GM23338 (cell line): Measurements from ENCODE around the gene AGR2. TPM values are rescaled to one million over a fixed set of nuclear protein-coding genes. Genes with fewer than 3 reads are reported as not detected.

ENCODE experiments used
- ATAC-seq: fragments of 200-7000 bp; cut with Tn5 transposase; 3 replicates; pipeline ENCODE4 v1.9.1; 2020
- DNase-seq: peaks from one replicate; pipeline ENCODE4 v3.0.0-alpha.2; 2015; ENCODE audit warnings: low spot score
- H2AFZ ChIP-seq: fragments of 200-600 bp; sonication (generic); 2 replicates; pipeline ENCODE4 v1.8.0; 2016; ENCODE audit warnings: antibody characterized with exemption, mild to moderate bottlenecking, moderate library complexity
- H3F3A ChIP-seq: fragments of 200-600 bp; sonication (generic); replicated peaks from 2 replicates; pipeline ENCODE4 v1.8.0; 2017; ENCODE audit warnings: antibody characterized with exemption, mixed run types, low read depth
- H3K27ac ChIP-seq: fragments of 200-600 bp; sonication (generic); 2 replicates; pipeline ENCODE4 v1.6.1; 2016; ENCODE audit warnings: low read depth
- H3K27me3 ChIP-seq: fragments of 200-600 bp; sonication (generic); 2 replicates; pipeline ENCODE4 v1.8.0; 2016; ENCODE audit warnings: mild to moderate bottlenecking, mixed run types, moderate library complexity; ENCODE audit not compliant: insufficient read depth
- H3K36me3 ChIP-seq: fragments of 200-600 bp; sonication (generic); 2 replicates; pipeline ENCODE4 v1.8.0; 2016; ENCODE audit warnings: mild to moderate bottlenecking; ENCODE audit not compliant: insufficient read depth
- H3K4me1 ChIP-seq: fragments of 200-600 bp; sonication (generic); 2 replicates; pipeline ENCODE4 v1.8.0; 2016; ENCODE audit warnings: mild to moderate bottlenecking, moderate library complexity; ENCODE audit not compliant: insufficient read depth
- H3K4me2 ChIP-seq: fragments of 200-600 bp; sonication (generic); 2 replicates; pipeline ENCODE4 v1.7.1; 2017; ENCODE audit warnings: mixed run types
- H3K4me3 ChIP-seq: fragments of 200-600 bp; sonication (generic); 2 replicates; pipeline ENCODE4 v1.6.1; 2016; ENCODE audit warnings: mixed run types
- H3K79me2 ChIP-seq: fragments of 200-600 bp; sonication (generic); replicated peaks from 2 replicates; pipeline ENCODE4 v1.8.0; 2017; ENCODE audit warnings: mild to moderate bottlenecking; ENCODE audit not compliant: insufficient read depth
- H3K9me2 ChIP-seq: fragments of 200-600 bp; sonication (generic); 2 replicates; pipeline ENCODE4 v1.8.0; 2017; ENCODE audit not compliant: insufficient read depth
- H4K20me1 ChIP-seq: fragments of 200-600 bp; sonication (generic); replicated peaks from 2 replicates; pipeline ENCODE4 v1.8.0; 2017; ENCODE audit warnings: mild to moderate bottlenecking; ENCODE audit not compliant: insufficient read depth
- H3K27ac Mint-ChIP-seq: 2 replicates; pipeline ENCODE4 v1.8.0; 2020; ENCODE audit warnings: inconsistent platforms, mild to moderate bottlenecking, moderate library complexity, mixed read lengths
- H3K27me3 Mint-ChIP-seq: 3 replicates; pipeline ENCODE4 v1.8.0; 2022; ENCODE audit warnings: low read depth, mild to moderate bottlenecking, moderate library complexity, mixed read lengths, inconsistent platforms; ENCODE audit not compliant: insufficient read depth, poor library complexity
- H3K36me3 Mint-ChIP-seq: 3 replicates; pipeline ENCODE4 v1.8.0; 2021; ENCODE audit warnings: low read depth, mild to moderate bottlenecking, inconsistent platforms, moderate library complexity, mixed read lengths
- H3K4me1 Mint-ChIP-seq: 3 replicates; pipeline ENCODE4 v1.8.0; 2020; ENCODE audit warnings: mild to moderate bottlenecking, inconsistent platforms, mixed read lengths
- H3K4me3 Mint-ChIP-seq: 3 replicates; pipeline ENCODE4 v1.8.0; 2021; ENCODE audit warnings: moderate library complexity, mild to moderate bottlenecking, inconsistent platforms, mixed read lengths
- H3K9me3 Mint-ChIP-seq: 3 replicates; pipeline ENCODE4 v1.8.0; 2020; ENCODE audit warnings: moderate library complexity, mild to moderate bottlenecking, inconsistent platforms, mixed read lengths
- EZH2 ChIP-seq: fragments of 200-600 bp; sonication (generic); IDR thresholded peaks from one replicate; pipeline ENCODE4 v1.8.0; 2017; ENCODE audit warnings: antibody characterized with exemption, mild to moderate bottlenecking, low read depth; ENCODE audit not compliant: unreplicated experiment
- JUNB ChIP-seq: IDR thresholded peaks from one replicate; pipeline ENCODE4 v1.6.1; 2016; ENCODE audit warnings: antibody characterized with exemption; ENCODE audit not compliant: unreplicated experiment
- ZNF331 ChIP-seq: fragments of 250-450 bp; sonication (Bioruptor Pico); IDR thresholded peaks from 2 replicates; pipeline ENCODE4 v1.5.0; 2020; ENCODE audit warnings: low read depth, mild to moderate bottlenecking, moderate library complexity
- polyA plus RNA-seq: library from polyadenylated mRNA; unstranded; fragments of >200 nt; fragmentation: Nextera tagmentation; extraction: Ambion mirVana; gene quantifications from 2 replicates; pipeline ENCODE4 v1.2.1, GENCODE V29; 2016
- total RNA-seq: library from RNA; depleted of rRNA; stranded (reverse); fragments of >200 nt; shearing (Covaris generic); gene quantifications from 2 replicates; pipeline ENCODE4 v1.2.3, GENCODE V29; 2014
- TF ChIP-seq, protein P1 (sequence below), 2 experiments: fragments of 200-600 bp in 1 of 2; sonication (generic) in 1 of 2; conservative IDR thresholded peaks; 2 replicates each; pipeline versions ENCODE4 v1.5.1 to v1.6.1; 2016 to 2017; ENCODE audit warnings: antibody characterized with exemption in 2 of 2, low read depth in 2 of 2, mild to moderate bottlenecking in 2 of 2, moderate library complexity in 1 of 2

The AGR2 gene
- total and polyA plus RNA-seq, 2 experiments from 2014 or later = not detected

DNA sequence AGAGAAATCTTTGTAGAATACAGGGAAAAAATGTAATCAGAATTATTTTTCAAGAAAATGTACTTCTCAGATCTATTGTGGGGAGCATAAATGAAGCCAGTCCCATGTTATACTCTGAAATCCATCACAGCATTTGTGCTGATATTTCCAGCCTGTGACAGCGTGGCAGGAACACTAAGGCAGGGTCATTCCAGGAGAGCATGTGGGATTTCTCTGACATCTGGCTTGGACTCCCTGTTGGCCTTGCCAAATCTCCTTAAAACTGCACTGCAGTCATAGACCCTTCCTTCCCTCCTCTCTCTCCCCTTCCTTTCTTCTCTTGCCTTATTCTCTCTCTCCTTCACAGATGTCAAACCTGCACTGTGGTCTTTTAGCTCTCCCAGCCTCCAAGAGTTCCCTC lies 57.7 kb downstream of the AGR2 start:
- H4K20me1 ChIP-seq = no peaks in the 10 kb centered on the region
- H3K4me1 ChIP-seq = peaks cover 9% of the 10 kb centered on the region
- H3K4me2 ChIP-seq = no peak overlapping the region
- DNase-seq (no peak), ATAC-seq (no peak)
- no peaks in the 10 kb centered on the region for H3F3A ChIP-seq
- H3K9me2 ChIP-seq = no peaks in the 10 kb centered on the region
- H3K27ac ChIP-seq = no peak overlapping the region
- Mint-ChIP-seq H3K9me3 (no peaks in the 10 kb centered on the region), H3K4me3 (no peak overlapping the region), H3K27ac (no peak overlapping the region), H3K4me1 (peaks cover 16% of the 10 kb centered on the region), H3K36me3 (no peaks in the 10 kb centered on the region), H3K27me3 (no peaks in the 10 kb centered on the region)
- no peaks in the 10 kb centered on the region for H3K79me2 ChIP-seq
- H2AFZ ChIP-seq = no peak overlapping the region
- no peak for TF ChIP-seq EZH2
- H3K36me3 ChIP-seq = no peaks in the 10 kb centered on the region
- no peak overlapping the region for H3K4me3 ChIP-seq
- no peaks in the 10 kb centered on the region for H3K27me3 ChIP-seq

- DNase-seq (no peak), ATAC-seq (peak; percentile 87)
- H3K27me3 Mint-ChIP-seq = no peaks in the 10 kb centered on the region
- H3K27me3 ChIP-seq = no peaks in the 10 kb centered on the region
- 0 out of 2 replicates have a peak, but pooled peaks cover 7% of the 10 kb centered on the region for H3K9me2 ChIP-seq
- H4K20me1 ChIP-seq = no peaks in the 10 kb centered on the region
- no peaks in the 10 kb centered on the region for H3K36me3 ChIP-seq
- no peak overlapping the region for H3K4me3 Mint-ChIP-seq
- H3K4me2 ChIP-seq = no peak overlapping the region
- H3K4me1 ChIP-seq = peaks cover 9% of the 10 kb centered on the region
- no peaks in the 10 kb centered on the region for H3K9me3 Mint-ChIP-seq
- no peaks in the 10 kb centered on the region for H3F3A ChIP-seq
- H3K4me1 Mint-ChIP-seq = peaks cover 17% of the 10 kb centered on the region
- no peak overlapping the region for H2AFZ ChIP-seq
- H3K79me2 ChIP-seq = no peaks in the 10 kb centered on the region
- no peak overlapping the region for H3K27ac ChIP-seq
- TF ChIP-seq, protein P1, sequence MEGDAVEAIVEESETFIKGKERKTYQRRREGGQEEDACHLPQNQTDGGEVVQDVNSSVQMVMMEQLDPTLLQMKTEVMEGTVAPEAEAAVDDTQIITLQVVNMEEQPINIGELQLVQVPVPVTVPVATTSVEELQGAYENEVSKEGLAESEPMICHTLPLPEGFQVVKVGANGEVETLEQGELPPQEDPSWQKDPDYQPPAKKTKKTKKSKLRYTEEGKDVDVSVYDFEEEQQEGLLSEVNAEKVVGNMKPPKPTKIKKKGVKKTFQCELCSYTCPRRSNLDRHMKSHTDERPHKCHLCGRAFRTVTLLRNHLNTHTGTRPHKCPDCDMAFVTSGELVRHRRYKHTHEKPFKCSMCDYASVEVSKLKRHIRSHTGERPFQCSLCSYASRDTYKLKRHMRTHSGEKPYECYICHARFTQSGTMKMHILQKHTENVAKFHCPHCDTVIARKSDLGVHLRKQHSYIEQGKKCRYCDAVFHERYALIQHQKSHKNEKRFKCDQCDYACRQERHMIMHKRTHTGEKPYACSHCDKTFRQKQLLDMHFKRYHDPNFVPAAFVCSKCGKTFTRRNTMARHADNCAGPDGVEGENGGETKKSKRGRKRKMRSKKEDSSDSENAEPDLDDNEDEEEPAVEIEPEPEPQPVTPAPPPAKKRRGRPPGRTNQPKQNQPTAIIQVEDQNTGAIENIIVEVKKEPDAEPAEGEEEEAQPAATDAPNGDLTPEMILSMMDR (conservative IDR thresholded peaks at IDR 0.05; ENCODE audit: low read depth in 2 of 2) = no peak
- TF ChIP-seq ZNF331 (CRISPR knock-in tag) (no peak), JUNB (no peak)
- H3K4me3 ChIP-seq = no peak overlapping the region
- H3K36me3 Mint-ChIP-seq = no peaks in the 10 kb centered on the region
- no peak overlapping the region for H3K27ac Mint-ChIP-seq
Measured at GRCh38 chr7:16745645-16746044, 59.2 kb downstream of the AGR2 start.

DNA sequence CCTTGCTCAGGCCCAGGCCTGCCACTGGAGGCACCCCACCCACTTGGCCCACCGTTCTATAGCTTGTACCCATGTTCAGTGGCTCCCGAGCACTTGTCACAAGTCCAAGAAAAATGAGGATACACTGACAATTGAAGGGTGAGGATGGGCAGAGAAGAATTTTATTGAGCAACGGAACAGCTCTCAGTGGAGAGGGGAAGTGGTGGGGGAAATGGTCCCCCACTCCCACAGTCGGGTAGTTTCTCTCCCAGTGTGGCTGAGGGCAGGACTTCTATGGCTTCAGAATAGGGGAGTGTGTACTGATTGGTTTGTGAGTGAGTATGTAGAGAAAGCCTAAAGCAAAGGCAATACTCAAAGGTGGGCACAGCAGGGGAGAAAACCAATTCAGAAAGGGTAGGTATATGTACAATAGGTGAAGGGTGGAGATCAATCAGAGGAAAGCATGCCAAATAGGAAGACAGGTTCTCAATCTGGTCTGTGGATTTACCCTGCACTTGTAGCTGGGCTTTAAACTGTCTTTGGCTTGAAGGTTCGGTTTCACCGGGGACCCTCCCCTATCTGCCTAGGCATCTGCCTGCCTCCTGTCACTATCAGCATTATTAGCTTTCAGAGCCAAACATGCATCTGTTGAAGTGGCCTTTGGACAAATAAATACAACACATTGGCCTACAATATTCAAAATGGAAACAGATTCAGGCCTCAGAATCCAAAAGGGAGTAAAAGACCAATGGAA lies 60.1 kb downstream of the AGR2 start:
- H3K27me3 ChIP-seq = no peaks in the 10 kb centered on the region
- H3K4me1 ChIP-seq = peaks cover 9% of the 10 kb centered on the region
- Mint-ChIP-seq H3K4me1 (peaks cover 19% of the 10 kb centered on the region), H3K4me3 (no peak overlapping the region), H3K36me3 (no peaks in the 10 kb centered on the region), H3K27ac (no peak overlapping the region), H3K9me3 (no peaks in the 10 kb centered on the region), H3K27me3 (no peaks in the 10 kb centered on the region)
- DNase-seq = no peak
- TF ChIP-seq, protein P1 (conservative IDR thresholded peaks at IDR 0.05; ENCODE audit: low read depth in 2 of 2) = 0 out of 4 replicates have a peak, but pooled peaks of 1 of the 2 experiments have one; percentile 9
- no peak for TF ChIP-seq EZH2
- no peaks in the 10 kb centered on the region for H4K20me1 ChIP-seq
- no peak overlapping the region for H3K4me3 ChIP-seq
- ATAC-seq = peak; percentile 71
- no peaks in the 10 kb centered on the region for H3K79me2 ChIP-seq
- no peaks in the 10 kb centered on the region for H3F3A ChIP-seq
- no peak overlapping the region for H2AFZ ChIP-seq
- H3K4me2 ChIP-seq = 0 out of 2 replicates have a peak overlapping the region, but pooled peaks have one; percentile 35
- H3K9me2 ChIP-seq = 0 out of 2 replicates have a peak, but pooled peaks cover 7% of the 10 kb centered on the region
- no peak overlapping the region for H3K27ac ChIP-seq
- no peaks in the 10 kb centered on the region for H3K36me3 ChIP-seq
